Tibial nerve (tissue), 4 donors: ENCODE results near the gene PTPN3. TPM values are rescaled to one million over a fixed set of nuclear protein-coding genes. Genes with fewer than 3 reads are reported as not detected.

Experiments used
- DNase-seq, 2 donors: peaks; one replicate each; pipeline ENCODE4 v3.0.0-alpha.2; 2019; ENCODE audit warnings: low spot score in 2 of 2
- H3K27ac ChIP-seq, 4 donors: fragments of 200-600 bp; sonication (generic) in 3 of 4; one replicate each; pipeline ENCODE4 v1.5.1; 2017 to 2019; ENCODE audit warnings: mild to moderate bottlenecking in 1 of 4
- H3K27me3 ChIP-seq, 2 donors: fragments of 200-600 bp; sonication (generic) in 1 of 2; one replicate each; pipeline versions ENCODE4 v1.5.1 to v1.6.0; 2017 to 2019
- H3K36me3 ChIP-seq, 3 donors: fragments of 200-600 bp; sonication (generic); one replicate each; pipeline ENCODE4 v1.5.1; 2018 to 2019
- H3K4me1 ChIP-seq, 4 donors: fragments of 200-600 bp; sonication (generic) in 3 of 4; one replicate each; pipeline ENCODE4 v1.5.1; 2017 to 2019
- H3K4me3 ChIP-seq, 4 donors: fragments of 200-600 bp; sonication (generic) in 3 of 4; one replicate each; pipeline ENCODE4 v1.5.1; 2017 to 2019; ENCODE audit warnings: mild to moderate bottlenecking in 1 of 4, moderate library complexity in 1 of 4
- H3K9me3 ChIP-seq, 4 donors: fragments of 200-600 bp; sonication (generic) in 3 of 4; one replicate each; pipeline ENCODE4 v1.5.1; 2017 to 2019
- EP300 ChIP-seq, 2 donors: sonication (generic); formaldehyde crosslinking; IDR thresholded peaks; one replicate each; pipeline ENCODE4 v1.6.1; 2017; ENCODE audit warnings: antibody characterized with exemption in 2 of 2, mild to moderate bottlenecking in 1 of 2
- POLR2A ChIP-seq, 2 donors: fragments of 450-650 bp; IDR thresholded peaks; one replicate each; pipeline ENCODE4 v1.6.1; 2017; ENCODE audit warnings: antibody characterized with exemption in 2 of 2, mild to moderate bottlenecking in 2 of 2, moderate library complexity in 2 of 2
- WGBS, 2 donors: methylation state at CpG; one replicate each; pipeline ENCODE4 v1.1.5; 2018; 5-methylcytosine and 5-hydroxymethylcytosine counted together
- total RNA-seq, 4 donors: library from RNA; depleted of rRNA; stranded (reverse); fragments of >200 nt; gene quantifications; one replicate each; pipeline ENCODE4 v1.1.0, GENCODE V29; 2016
- TF ChIP-seq, protein P1 (sequence below), 5 experiments: fragments of 200-600 bp in 3 of 5; fragments of 450-650 bp in 2 of 5; sonication (generic) in 3 of 5; IDR thresholded peaks; one replicate each; pipeline ENCODE4 v1.5.1; 2016 to 2019; ENCODE audit warnings: antibody characterized with exemption in 5 of 5, mild to moderate bottlenecking in 3 of 5, moderate library complexity in 2 of 5

The PTPN3 gene
- total RNA-seq, 4 donors from 2014 or later, result 1.3 to 3.3 (median 1.8) TPM

DNA sequence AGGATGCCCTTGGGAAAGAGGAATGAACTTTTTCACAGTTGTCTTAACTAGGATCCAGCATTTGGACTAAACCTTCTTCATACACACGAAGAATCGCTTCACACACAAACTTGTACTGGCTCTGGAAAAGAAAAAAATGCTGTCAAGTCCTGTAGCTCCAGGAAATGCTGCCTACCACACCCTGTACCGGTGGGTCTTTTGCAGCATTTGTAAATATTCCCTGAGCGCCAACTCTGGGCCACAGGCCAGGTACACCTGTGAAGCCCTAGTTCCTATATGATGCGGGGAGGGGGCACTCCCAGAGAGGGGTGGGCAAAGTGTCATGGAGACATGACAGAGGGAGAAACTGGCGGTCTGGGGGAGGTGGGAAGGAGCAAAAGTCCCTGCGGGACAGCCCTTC lies 118.6 kb downstream of the PTPN3 start:
- H3K27me3 ChIP-seq, result no peaks in the 10 kb centered on the region
- TF ChIP-seq EP300 (IDR thresholded peaks at IDR 0.05) (no peak), POLR2A (IDR thresholded peaks at IDR 0.05) (no peak)
- TF ChIP-seq, protein P1, sequence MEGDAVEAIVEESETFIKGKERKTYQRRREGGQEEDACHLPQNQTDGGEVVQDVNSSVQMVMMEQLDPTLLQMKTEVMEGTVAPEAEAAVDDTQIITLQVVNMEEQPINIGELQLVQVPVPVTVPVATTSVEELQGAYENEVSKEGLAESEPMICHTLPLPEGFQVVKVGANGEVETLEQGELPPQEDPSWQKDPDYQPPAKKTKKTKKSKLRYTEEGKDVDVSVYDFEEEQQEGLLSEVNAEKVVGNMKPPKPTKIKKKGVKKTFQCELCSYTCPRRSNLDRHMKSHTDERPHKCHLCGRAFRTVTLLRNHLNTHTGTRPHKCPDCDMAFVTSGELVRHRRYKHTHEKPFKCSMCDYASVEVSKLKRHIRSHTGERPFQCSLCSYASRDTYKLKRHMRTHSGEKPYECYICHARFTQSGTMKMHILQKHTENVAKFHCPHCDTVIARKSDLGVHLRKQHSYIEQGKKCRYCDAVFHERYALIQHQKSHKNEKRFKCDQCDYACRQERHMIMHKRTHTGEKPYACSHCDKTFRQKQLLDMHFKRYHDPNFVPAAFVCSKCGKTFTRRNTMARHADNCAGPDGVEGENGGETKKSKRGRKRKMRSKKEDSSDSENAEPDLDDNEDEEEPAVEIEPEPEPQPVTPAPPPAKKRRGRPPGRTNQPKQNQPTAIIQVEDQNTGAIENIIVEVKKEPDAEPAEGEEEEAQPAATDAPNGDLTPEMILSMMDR (IDR thresholded peaks at IDR 0.05), result no peak
- WGBS, 2 donors, result 94% methylated on average over 7 of the region's 7 CpGs
- H3K9me3 ChIP-seq, result no peaks in the 10 kb centered on the region
- no peaks in the 10 kb centered on the region for H3K36me3 ChIP-seq
- H3K27ac ChIP-seq, result no peak overlapping the region
- H3K4me1 ChIP-seq, result no peaks in the 10 kb centered on the region
- no peak overlapping the region for H3K4me3 ChIP-seq
- no peak for DNase-seq

DNA sequence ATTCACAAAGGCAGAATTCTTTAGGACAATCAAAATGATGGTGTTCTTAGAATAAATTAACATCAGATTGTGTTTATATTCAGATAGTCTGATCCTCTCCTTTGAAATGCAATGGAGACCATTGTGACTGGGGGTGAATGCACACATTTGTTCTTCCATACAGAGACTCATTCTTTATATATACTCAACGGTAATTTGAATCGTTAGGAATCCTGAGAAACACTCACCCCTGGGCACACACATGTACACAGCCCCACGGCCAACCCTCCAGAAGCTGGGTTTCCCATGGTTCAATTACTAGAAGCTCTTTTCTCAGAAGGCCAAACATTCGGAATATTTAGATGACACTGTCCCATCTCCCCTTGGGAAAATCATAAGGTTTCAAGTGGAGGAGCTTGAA lies 119.8 kb downstream of the PTPN3 start:
- no peak for DNase-seq
- Histone ChIP-seq H3K36me3 (no peaks in the 10 kb centered on the region), H3K4me3 (no peak overlapping the region), H3K27me3 (no peaks in the 10 kb centered on the region), H3K9me3 (no peaks in the 10 kb centered on the region), H3K4me1 (no peaks in the 10 kb centered on the region), H3K27ac (no peak overlapping the region)
- 49 to 66% methylated on average over 4 of the region's 4 CpGs for WGBS, 2 donors
- no peak for TF ChIP-seq EP300 (IDR thresholded peaks at IDR 0.05)
- TF ChIP-seq, protein P1 (IDR thresholded peaks at IDR 0.05), result no peak
- no peak for TF ChIP-seq POLR2A (IDR thresholded peaks at IDR 0.05)

DNA sequence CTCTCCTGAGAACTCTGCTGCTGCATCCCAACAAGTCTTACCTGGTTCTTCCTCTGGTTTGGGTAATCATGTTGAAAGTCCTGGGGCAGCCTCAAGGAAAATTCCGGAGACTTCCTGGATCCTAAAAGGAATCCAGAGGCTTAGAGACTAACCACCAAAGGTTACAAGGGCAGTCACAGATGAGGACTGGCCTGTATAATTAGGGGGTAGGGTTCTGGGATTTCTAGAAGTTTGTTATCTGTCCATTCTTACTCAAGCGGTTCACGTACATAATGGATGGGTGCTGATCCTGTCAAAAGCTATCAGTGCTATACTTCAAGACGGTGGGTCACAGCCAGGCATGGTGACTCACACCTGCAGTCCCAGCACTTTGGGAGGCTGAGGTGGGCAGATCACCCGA lies 125.9 kb downstream of the PTPN3 start:
- Histone ChIP-seq H3K9me3 (peaks cover 0 to 9% (median 0%) of the 10 kb centered on the region in 4 donors), H3K36me3 (no peaks in the 10 kb centered on the region), H3K4me3 (no peak overlapping the region), H3K27me3 (no peaks in the 10 kb centered on the region), H3K27ac (no peak overlapping the region), H3K4me1 (no peaks in the 10 kb centered on the region)
- DNase-seq, result no peak
- TF ChIP-seq, protein P1 (IDR thresholded peaks at IDR 0.05), result no peak
- TF ChIP-seq POLR2A (IDR thresholded peaks at IDR 0.05) (no peak), EP300 (IDR thresholded peaks at IDR 0.05) (no peak)
- 88 to 89% methylated on average over 5 of the region's 5 CpGs for WGBS, 2 donors

DNA sequence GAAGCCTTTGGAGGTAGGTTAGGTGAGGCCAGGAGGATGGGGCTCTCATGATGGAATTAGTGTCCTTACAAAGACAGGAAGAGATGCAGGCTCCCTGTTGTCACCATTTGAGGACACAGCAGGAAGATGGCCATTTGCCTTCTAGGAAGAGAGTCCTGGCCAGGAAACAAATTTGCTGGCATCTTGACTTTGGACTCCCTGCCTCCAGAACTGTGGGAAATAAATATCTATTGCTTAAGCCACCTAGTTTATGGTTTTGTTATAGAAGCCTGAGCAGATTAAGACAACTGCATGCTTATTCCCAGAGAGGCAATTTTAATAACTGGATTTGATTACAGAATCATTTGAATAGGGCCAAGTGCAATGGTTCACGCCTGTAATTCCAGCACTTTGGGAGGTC lies 126.7 kb downstream of the PTPN3 start:
- TF ChIP-seq EP300 (IDR thresholded peaks at IDR 0.05), result no peak
- no peak for TF ChIP-seq POLR2A (IDR thresholded peaks at IDR 0.05)
- TF ChIP-seq, protein P1 (IDR thresholded peaks at IDR 0.05), result no peak
- Histone ChIP-seq H3K9me3 (peaks cover 0 to 9% (median 0%) of the 10 kb centered on the region in 4 donors), H3K36me3 (no peaks in the 10 kb centered on the region), H3K27ac (no peak overlapping the region), H3K4me1 (no peaks in the 10 kb centered on the region), H3K27me3 (no peaks in the 10 kb centered on the region), H3K4me3 (no peak overlapping the region)
- DNase-seq, result no peak
- WGBS, 2 donors, result 68 to 81% methylated on average over 1 of the region's 1 CpG

DNA sequence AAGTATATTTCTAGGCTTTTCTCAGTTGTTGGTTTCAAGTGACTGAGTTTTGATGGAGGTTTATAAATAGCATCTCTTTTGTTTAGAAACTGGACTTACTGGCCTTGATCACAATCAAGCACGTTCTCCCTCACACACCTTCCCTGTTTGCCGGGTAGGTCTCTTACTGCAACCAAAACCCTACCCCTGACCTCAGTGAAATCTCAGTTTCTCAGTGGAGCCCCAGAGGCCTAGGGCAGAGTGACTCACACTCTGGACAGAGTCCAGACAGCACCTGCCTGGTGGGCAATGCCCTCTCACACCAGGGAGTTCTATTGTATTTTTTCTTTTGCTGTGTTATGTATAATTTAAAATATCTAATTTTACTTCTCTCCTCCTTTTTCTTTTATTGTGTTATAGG lies 128.8 kb downstream of the PTPN3 start:
- H3K36me3 ChIP-seq, result no peaks in the 10 kb centered on the region
- WGBS, 2 donors, result 85 to 87% methylated on average over 2 of the region's 2 CpGs
- H3K9me3 ChIP-seq, result peaks cover 0 to 9% (median 0%) of the 10 kb centered on the region in 4 donors
- DNase-seq, result no peak
- H3K4me3 ChIP-seq, result no peak overlapping the region
- no peaks in the 10 kb centered on the region for H3K27me3 ChIP-seq
- H3K4me1 ChIP-seq, result no peaks in the 10 kb centered on the region
- TF ChIP-seq, protein P1 (IDR thresholded peaks at IDR 0.05), result no peak
- TF ChIP-seq EP300 (IDR thresholded peaks at IDR 0.05), result no peak
- TF ChIP-seq POLR2A (IDR thresholded peaks at IDR 0.05), result no peak
- H3K27ac ChIP-seq, result no peak overlapping the region
